Endothelial cell of hepatic sinusoid (primary cell): ENCODE results near the gene RSRC1.
"Not testable (repeated sequence)": the region's sequence is repeated elsewhere in the genome, so short reads cannot be mapped to it uniquely, and the experiment has no call there.

ENCODE experiments used
- in situ Hi-C: cut with HindIII; loops from 2 replicates; pipeline ENCODE4 v1.10.0; 2017; ENCODE audit warnings: low sequenced_read_pairs

RSRC1 gene, protein sequence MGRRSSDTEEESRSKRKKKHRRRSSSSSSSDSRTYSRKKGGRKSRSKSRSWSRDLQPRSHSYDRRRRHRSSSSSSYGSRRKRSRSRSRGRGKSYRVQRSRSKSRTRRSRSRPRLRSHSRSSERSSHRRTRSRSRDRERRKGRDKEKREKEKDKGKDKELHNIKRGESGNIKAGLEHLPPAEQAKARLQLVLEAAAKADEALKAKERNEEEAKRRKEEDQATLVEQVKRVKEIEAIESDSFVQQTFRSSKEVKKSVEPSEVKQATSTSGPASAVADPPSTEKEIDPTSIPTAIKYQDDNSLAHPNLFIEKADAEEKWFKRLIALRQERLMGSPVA

DNA sequence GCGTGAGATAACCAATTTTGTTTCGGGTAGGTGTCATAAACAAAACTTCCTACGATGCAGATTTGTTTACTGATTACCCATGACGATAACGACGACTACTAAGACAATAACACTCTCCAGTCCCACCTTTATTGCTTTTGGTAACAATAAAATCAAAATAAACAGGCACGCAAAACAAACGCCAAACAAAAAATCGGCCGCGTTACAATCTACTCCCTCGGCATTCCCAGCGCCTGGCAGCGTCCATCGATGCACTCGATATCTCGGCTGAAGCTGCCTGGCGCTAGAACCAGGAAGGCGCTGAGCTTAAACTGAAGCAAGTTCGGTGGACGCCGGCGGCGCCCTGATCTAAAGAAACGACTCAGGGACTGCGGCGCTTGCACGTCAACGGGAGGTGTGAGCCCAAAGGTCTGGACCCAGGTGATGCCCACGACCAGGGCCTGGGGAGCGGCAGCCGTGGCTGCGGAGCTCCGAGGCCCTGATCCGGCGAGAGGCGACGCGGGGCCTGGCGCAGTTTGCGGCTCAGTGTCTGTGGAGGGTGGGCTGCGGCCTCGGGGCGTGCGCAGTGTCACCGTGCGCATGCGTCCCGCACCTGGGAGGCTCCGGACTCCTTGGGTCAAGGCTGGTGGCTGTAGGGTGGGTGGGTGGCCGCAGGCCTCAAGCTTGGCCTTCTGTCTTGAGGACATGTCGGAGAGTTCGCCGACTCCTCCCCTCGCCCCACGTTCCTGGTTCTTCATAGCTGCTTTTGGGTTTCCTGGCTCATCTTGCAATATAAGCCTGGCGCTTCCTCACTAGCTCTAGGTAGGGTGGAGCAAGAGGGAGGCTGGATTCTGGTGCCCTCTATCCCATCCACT lies at the start of gene RSRC1:
RSRC1 (plus strand) TSS at position 286 of the 854 bp plus-strand sequence. CDS start 12,016 bp downstream, outside the sequence.
- in situ Hi-C loops, result no loop called here

DNA sequence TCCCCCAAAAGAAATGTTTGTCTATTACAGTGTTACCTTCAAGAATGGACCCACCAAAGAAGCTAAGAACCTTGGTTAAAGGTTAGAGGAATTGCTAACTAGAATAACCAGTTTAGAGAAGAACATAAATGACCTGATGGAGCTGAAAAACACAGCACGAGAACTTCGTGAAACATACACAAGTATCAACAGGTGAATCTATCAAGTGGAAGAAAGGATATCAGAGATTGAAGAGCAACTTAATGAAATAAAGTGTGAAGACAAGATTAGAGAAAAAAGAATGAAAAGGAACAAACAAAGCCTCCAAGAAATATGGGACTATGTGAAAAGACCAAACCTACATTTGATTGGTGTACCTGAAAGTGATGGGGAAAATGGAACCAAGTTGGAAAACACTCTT lies 44.3 kb upstream of the RSRC1 start:
- in situ Hi-C loops, result not testable (repeated sequence)

DNA sequence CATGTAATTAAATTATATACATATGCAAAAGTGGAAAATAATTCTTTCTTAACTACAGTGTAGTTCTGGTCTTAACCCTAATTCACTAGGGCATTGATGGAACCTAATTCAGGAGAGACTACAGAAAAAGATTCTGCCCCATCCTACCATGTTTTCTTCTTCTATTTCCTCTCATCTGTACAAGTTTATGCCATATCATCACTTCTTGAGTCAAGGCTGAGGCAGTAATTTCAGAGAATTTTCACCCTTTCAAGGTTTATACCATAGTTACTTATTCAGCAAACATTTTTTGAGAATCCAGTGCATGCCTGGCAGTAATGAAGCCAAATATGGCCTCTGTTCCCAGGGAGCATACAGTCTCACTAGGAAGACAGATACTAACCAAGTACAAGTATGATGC lies 37.1 kb upstream of the RSRC1 start:
- in situ Hi-C loops, result no loop called here

DNA sequence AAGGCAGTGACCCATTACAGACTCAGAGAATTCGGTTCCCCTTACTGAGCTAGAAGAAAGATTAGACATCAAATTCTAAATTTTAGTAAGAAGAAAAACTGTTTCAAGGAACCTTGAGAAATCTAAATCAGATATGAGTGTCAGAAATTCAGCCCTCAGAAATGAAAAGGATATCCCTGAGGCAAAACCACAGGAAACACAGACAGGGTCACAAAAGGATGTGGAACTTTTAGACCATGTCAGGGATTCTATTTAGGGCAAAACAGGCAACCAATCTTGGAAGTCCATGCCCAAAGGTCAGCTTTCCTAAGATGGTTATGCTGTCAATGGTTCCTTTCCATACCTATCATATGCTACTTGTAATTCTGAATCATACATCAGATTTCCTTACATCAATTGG lies 35.3 kb upstream of the RSRC1 start:
- in situ Hi-C loops, result no loop called here

DNA sequence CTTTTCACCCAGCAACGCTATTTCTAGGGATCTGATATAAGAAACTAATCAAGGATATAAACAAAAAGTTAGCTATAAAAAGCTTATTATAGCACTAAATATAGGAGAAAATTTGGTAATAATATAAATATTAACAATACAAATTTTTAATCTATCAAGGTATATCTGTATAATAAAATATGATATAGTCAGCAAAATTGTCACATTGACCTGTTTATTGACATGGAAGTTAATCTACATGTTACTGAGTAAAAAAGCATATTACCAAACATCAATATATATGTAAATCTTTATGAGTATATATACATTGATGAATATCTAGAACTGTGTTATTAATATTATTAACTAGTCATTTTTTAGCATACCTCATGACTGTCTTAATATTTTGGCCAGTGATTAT lies 30.3 kb upstream of the RSRC1 start:
- in situ Hi-C loops, result no loop called here

DNA sequence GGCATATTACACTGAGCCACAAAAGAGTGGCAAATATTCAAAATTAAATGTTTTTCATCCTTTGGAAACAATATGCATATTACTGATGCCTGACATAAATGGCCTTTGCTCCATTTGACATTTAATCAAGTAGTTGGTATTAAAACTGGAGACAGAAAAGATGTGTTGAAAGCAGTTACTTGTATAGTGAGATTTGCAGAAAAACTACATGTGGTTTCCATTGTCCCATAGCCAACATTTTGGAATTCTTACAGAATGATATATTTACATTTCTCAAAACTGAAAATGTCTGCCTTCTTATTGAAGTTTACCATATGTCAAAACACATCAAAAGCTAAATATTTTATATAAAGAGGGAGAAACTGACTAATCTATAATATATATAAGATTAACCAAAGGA lies 25.2 kb upstream of the RSRC1 start:
- in situ Hi-C loops, result no loop called here

DNA sequence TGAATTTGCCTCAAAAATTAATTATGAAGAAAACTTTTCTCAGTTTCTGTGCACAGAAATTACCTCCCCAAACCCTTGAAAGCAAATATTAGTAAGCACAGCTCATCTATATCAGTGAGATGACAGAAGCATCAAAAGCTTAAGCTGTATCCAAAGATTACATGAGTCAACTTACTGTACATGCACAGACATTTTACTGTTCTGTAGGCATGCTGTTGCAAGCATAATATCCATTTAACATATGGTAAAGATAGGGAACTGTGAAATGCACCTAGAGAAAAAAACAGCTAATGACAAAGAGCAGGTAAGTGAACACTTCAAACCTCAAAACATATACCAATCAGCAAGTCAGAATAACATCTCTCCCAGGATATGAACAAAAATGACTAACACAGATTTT lies 24.5 kb upstream of the RSRC1 start:
- in situ Hi-C loops, result no loop called here

DNA sequence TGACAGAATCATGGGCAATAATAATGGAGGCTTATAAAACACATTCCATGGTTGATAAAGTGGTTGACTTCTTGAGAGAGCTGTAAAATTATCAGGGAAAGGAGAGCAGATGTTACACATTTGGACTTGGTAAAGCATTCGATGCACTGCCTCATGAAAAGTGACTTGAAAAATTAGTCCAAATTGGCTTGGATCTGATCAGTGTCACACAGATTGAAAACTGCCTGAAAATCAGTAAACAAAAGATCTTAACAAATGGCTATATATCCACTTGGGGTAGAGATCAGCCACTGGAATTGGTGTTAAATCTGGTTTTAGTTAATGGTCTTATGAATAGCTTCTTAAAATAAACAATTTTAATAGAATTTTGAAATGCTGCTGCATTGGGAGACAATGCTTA lies 24.0 kb upstream of the RSRC1 start:
- in situ Hi-C loops, result no loop called here

DNA sequence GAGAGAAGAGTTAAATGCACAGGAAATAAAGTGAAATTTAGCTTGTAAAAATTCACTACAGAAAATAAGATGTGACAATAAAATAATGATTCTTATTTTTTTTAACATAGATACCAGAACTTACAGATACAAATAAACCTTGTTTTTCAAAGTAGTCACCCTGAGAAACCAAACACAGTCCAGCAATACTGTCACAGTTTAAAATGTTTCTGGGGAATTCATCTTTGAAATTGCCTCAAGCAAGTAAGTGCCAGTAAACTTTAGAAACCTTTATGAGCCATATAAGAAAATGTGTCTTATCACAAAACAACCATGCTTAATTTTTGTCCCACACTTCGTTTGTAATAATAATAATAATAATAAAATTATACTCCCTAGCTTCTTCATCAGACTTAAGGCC lies 23.5 kb upstream of the RSRC1 start:
- in situ Hi-C loops, result no loop called here

DNA sequence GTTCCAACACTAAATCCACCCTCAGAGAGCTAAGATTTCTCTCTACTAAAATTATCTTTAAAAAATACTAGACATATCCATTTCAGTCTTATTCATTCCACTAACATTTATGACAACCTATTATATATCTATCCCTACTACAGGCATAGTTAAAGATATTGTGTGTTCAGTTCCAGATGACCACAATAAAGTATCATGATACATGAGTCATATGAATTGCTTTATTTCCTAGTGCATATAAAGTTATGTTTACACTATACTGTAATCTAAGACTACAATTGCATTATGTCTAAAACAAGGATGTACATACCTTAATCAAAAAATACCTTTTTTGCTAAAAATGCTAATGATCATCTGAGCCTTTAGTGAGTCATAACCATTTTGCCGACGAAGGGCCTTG lies 23.1 kb upstream of the RSRC1 start:
- in situ Hi-C loops, result no loop called here

DNA sequence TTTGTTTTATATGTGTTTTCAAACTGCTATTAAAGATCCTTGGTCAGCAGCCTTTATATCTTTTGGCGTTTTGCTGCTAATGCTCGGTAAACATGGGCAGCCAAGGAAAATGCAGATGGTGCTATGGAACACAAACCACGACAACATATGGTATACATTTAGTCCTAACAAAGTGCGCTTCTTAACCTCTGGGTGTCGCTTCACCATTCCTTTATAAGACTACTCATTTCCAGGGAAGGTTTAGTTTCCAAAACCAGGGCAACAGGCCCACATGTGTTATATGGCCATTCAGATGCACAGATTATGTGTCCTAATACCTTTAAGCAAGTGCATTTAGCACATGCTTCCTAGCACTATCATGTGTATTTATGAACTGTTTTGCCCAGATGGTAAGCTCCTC lies 18.4 kb upstream of the RSRC1 start:
- in situ Hi-C loops, result no loop called here

DNA sequence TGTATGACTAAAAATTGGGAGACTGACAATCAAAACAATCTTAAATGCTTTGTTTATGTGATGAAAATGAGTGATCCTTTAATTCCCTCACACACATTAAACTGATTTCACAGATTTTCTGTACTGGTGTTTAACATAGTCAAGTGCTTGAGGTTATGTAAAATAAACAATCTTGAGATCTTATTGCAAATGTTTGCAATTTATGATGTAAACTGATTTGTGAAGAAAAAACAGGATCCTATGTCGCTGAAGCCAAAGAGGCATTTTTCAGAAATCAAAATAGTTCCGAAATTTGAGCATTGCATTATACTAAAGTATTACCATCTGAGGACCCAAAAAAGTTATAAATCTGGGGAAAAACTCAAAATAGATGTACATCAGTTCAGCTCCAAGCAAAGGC lies 16.4 kb upstream of the RSRC1 start:
- in situ Hi-C loops, result no loop called here

DNA sequence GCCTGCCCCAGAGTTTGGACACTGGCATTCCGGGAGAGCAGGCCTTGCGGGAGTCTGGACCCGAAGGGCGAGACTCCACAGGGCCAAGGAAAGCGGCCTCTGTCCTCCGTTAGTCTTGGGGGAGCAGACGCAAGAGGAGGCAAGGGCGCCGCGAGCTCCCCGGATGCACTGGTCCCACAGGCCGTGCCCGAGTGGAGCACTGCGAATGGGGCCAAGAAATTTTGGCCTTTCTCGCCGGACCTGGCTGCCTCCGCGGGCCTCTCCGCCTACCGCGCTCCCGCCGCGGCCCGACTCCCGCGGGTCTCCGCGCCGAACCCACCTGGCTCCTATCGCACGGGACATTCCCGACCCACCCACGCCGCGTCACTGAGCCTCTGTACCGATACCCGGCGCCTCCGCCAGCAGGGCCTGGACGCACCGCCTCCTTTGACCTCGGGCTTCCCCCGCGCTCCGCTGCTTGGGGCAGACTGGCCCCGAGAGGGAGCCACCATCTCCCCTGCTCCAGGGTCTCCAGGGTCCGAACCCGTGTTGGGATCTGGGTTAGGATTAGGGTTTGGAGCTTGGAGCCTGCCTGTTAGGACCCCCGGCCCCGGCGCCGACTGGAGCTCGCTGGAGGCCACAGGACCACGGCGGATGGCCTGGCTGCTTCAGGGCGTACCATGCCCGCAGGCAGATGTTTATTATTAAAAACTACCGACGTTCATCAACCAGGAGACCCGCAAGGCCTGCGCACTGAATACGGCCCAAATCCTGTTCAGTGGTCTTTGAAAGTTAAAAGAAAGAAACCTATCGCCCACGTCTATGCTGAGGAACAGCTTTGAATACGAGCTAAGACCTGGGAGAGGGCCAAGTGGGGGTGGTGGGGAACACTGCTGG lies 15.4 kb upstream of the RSRC1 start:
- in situ Hi-C loops, result no loop called here

DNA sequence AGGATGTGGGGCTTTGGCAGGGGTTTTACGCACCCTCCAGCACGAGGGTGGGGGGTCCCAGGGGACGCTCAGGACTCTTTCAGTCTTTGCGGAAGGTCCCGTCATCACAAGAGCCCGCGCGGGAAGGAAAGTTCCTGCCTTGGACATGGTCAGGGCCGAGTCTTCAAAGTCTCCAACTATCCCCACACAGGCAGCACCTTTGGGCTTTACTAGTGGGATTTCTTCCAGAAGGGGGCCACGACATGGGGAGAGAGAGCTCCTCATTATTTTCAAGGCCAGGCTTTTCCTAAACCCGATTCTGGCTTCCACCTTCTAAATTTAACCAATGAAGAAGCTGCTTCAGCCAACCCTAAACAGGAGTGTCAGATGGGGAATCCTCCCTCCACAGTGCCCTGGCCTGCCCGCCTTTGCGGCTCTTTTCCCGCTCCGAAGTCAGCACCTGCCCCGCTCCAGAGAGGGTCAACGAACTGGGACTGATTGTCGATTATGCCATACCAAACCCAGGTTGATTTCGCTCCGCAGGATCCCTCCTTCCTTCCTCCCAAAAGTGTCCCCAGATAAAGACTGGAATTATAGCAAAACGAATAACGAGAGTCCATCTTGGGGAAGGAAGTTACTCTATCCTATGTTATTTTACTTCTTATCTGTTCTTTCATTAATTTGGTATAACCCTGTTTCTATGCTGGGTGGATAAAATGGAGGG lies 14.6 kb upstream of the RSRC1 start:
- in situ Hi-C loops, result no loop called here

DNA sequence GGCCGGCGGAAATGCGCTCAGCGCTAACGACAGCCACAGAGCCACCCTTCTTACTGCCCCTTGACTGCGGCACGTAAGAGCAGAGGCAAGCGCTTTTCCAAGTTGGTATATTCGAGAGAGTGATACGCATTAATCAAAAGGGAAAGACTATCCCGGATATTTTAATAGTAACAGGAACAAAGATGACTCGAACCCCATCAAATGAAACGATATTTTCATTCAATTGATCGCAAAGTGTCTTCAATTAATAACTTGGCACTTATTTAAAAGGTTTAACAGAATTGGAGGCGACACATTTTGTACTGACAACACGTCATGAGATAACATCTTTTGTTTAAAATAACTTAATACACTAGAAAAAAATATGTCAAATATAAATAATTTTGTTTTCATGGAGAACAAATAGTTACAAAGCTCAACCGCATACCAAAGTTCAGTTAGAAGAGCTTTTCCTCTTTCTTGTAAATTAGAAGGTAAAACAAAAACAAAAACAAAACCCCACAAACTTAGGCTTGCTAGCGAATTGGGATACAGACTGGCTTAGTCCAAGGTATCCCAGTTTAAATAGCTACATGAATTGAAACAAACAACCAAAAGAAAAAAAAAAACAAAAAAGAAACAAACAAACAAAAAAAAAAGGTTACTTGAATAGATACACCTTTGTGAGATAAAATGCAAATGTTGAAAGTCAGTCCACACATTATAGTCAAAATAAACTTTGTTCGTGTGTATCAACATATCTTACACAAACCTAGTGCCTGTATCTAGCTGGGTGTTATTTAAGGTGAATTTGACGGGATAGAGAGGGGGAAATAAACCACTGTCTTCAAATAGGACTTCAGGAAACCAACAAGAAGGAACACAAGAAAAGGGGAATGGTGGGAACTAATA lies 13.8 kb upstream of the RSRC1 start:
- in situ Hi-C loops, result no loop called here

DNA sequence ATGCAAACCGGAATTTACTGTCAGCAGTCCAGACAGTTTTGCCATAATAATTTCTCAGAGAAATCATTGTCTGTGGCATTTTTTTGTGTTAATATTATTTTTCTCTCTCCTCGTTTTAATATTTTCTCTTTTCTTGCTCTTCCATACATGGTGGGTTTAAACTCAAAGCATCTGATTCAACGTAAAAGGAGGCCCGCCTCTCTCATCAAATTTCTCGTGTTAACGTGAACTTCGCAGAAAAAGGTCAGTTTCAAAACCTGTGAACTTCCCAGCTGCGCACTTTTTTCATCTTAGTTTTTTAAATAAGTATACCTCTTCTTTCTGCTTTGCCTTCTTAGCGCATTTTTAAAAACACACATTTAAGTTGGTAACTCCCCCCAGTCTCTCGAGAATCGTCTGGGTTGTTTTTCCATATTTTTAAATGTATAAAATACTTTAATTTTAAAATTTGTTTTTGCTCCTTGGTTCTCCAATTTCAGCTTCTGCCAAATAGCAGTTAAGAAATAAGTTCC lies 12.8 kb upstream of the RSRC1 start:
- in situ Hi-C loops, result no loop called here

DNA sequence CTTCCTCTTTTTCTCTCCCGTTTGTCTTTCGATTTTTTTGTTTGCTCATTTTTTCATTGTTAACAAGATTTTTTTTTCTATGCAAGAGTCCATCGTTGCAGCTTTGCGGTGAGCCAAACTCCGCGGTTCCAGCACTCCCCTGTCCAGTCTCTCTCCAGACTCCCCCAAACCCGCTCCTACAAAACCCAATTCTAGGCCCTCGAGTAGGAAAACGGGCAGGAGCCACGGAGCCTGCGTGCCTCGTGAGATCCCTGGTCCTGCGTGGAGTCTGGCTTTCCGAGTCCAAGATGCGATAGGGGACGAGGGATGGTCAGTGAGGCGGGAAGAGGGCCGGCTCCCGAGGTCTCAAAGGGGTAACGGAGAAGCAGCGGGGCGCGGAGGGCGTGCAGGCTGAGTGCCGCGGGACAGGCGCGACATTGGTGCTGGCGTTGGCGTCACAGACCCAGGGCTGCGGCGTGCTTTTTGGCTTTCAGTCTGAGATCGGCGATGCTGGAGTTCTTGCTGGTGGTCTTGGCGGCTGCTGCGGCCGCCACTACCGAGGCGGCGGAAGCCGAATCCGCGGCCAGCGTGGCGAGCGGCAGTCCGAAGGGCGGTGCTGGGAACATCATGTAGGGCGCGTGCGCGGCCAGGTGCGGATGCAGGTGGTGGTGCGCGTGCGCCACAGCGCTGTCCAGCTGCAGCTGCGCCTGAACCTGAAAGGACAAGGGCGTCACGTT lies 12.1 kb upstream of the RSRC1 start:
- in situ Hi-C loops, result no loop called here

DNA sequence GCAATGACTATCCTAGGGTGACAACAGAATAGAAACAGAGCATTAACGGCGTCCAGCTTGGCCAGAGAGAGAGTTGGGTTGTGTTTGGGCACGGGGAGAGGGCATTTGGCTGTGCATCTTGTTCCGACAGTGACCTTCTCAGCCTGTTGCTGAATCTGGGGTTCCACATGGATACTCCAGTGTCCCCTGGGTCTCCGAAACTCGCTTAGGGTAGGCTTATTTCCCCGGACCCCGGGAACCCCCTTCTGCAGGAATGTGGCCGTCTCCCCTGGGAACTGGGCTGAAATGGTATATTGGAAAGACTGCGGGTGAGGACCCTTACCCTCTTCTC lies 11.6 kb upstream of the RSRC1 start:
- in situ Hi-C loops, result no loop called here

DNA sequence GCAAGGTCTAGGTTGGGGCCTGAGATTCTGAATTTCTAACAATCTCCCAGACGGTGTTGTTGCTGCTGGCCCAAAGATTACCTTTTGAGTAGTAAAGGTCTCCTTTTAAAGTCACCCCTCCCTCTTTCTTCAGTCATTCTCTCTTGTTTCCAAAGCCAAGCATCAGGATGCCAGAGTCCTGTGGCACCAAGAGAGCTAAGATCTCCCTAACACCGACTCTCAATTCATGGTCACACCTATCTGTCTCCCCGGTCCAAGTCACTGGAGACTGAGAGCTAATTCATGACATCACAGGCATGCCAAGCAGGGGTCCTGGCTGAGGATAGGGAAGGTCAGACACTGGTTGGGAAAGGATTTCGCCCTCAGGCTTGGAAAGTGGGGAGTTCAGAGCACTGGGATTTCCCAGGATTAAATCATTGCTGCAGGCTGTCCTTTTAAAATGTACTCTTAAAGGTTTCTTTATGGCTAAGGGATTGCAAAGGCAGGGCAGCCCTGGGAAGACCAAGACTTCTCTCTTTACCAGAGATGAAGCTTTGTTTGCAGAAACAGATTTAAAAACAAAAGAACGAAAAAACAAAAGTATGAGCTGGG lies 11.0 kb upstream of the RSRC1 start:
- in situ Hi-C loops, result no loop called here
